SK-N-SH treated with all-trans-retinoic acid at 6 μM for 48 hours (cell line): Measurements from ENCODE around the gene RGS6.

Experiments used
- ATAC-seq: fragments of 200-7000 bp; cut with Tn5 transposase; 3 replicates; pipeline ENCODE4 v1.9.1; 2020; ENCODE audit warnings: mild to moderate bottlenecking, moderate library complexity
- ARNTL ChIP-seq: fragments of 450-650 bp; formaldehyde crosslinking; IDR thresholded peaks from 2 replicates; pipeline ENCODE4 v1.5.0; 2020; ENCODE audit warnings: low read depth, mild to moderate bottlenecking, moderate library complexity, borderline replicate concordance
- BACH2 ChIP-seq: fragments of 250-450 bp; sonication (Bioruptor Pico); IDR thresholded peaks from 2 replicates; pipeline ENCODE4 v1.9.0; 2021; ENCODE audit warnings: mild to moderate bottlenecking, borderline replicate concordance
- CREB5 ChIP-seq: fragments of 250-450 bp; sonication (Bioruptor Pico); IDR thresholded peaks from 2 replicates; pipeline ENCODE4 v1.5.1; 2020; ENCODE audit warnings: low read depth, mild to moderate bottlenecking, moderate library complexity
- CSDC2 ChIP-seq: fragments of 250-450 bp; sonication (Bioruptor Pico); IDR thresholded peaks from 2 replicates; pipeline ENCODE4 v1.5.0; 2020; ENCODE audit warnings: mild to moderate bottlenecking, moderate library complexity
- ESRRG ChIP-seq: fragments of 250-450 bp; sonication (Bioruptor Pico); IDR thresholded peaks from 2 replicates; pipeline ENCODE4 v1.6.1; 2021; ENCODE audit warnings: mild to moderate bottlenecking
- GLIS3 ChIP-seq: fragments of 250-450 bp; sonication (Bioruptor Pico); IDR thresholded peaks from 2 replicates; pipeline ENCODE4 v1.5.0; 2020; ENCODE audit warnings: mild to moderate bottlenecking, moderate library complexity
- ISL1 ChIP-seq: fragments of 250-450 bp; sonication (Bioruptor Pico); IDR thresholded peaks from 2 replicates; pipeline ENCODE4 v2.1.2; 2022; ENCODE audit warnings: mild to moderate bottlenecking, moderate library complexity
- OSR1 ChIP-seq: fragments of 250-450 bp; sonication (Bioruptor Pico); IDR thresholded peaks from 2 replicates; pipeline ENCODE4 v1.8.0; 2022; ENCODE audit warnings: moderate library complexity, mild to moderate bottlenecking, inconsistent platforms
- PPARA ChIP-seq: fragments of 250-450 bp; sonication (Bioruptor Pico); IDR thresholded peaks from 2 replicates; pipeline ENCODE4 v1.5.0; 2020; ENCODE audit warnings: mild to moderate bottlenecking, borderline replicate concordance
- RARB ChIP-seq: fragments of 250-450 bp; sonication (Bioruptor Pico); IDR thresholded peaks from 2 replicates; pipeline ENCODE4 v1.8.0; 2021; ENCODE audit warnings: mild to moderate bottlenecking, moderate library complexity
- SNAI2 ChIP-seq: fragments of 250-450 bp; sonication (Bioruptor Pico); IDR thresholded peaks from 2 replicates; pipeline ENCODE4 v1.5.0; 2020; ENCODE audit warnings: mild to moderate bottlenecking, moderate library complexity
- TCF4 ChIP-seq: fragments of 250-450 bp; sonication (Bioruptor Pico); IDR thresholded peaks from 2 replicates; pipeline ENCODE4 v1.8.0; 2021; ENCODE audit warnings: mild to moderate bottlenecking, moderate library complexity, borderline replicate concordance
- TOX ChIP-seq: fragments of 250-450 bp; sonication (Bioruptor Pico); IDR thresholded peaks from 2 replicates; pipeline ENCODE4 v1.8.0; 2021; ENCODE audit warnings: mild to moderate bottlenecking, moderate library complexity, borderline replicate concordance
- ZC3H10 ChIP-seq: fragments of 250-450 bp; sonication (Bioruptor Pico); IDR thresholded peaks from 2 replicates; pipeline ENCODE4 v1.5.1; 2021; ENCODE audit warnings: mild to moderate bottlenecking, moderate library complexity
- ZFP3 ChIP-seq: fragments of 250-450 bp; sonication (Bioruptor Pico); IDR thresholded peaks from 2 replicates; pipeline ENCODE4 v1.5.0; 2020; ENCODE audit warnings: mild to moderate bottlenecking, moderate library complexity
- ZFP30 ChIP-seq: fragments of 450-650 bp; formaldehyde crosslinking; IDR thresholded peaks from 2 replicates; pipeline ENCODE4 v1.5.0; 2022; ENCODE audit warnings: mild to moderate bottlenecking, moderate library complexity
- ZNF565 ChIP-seq: fragments of 450-650 bp; formaldehyde crosslinking; conservative IDR thresholded peaks from 2 replicates; pipeline ENCODE4 v1.5.0; 2020; ENCODE audit warnings: low read depth, mild to moderate bottlenecking, moderate library complexity
- ZNF70 ChIP-seq: fragments of 450-650 bp; formaldehyde crosslinking; IDR thresholded peaks from 2 replicates; pipeline ENCODE4 v1.5.0; 2020; ENCODE audit warnings: mild to moderate bottlenecking, moderate library complexity
- ZNF8 ChIP-seq: fragments of 450-650 bp; formaldehyde crosslinking; IDR thresholded peaks from 2 replicates; pipeline ENCODE4 v1.5.0; 2020; ENCODE audit warnings: mild to moderate bottlenecking, moderate library complexity
- TF ChIP-seq, protein P1 (sequence below): fragments of 250-450 bp; sonication (Bioruptor Pico); IDR thresholded peaks from 2 replicates; pipeline ENCODE4 v1.8.0; 2021; ENCODE audit warnings: low read depth, mild to moderate bottlenecking, moderate library complexity, borderline replicate concordance
- TF ChIP-seq, protein P2 (sequence below): fragments of 250-450 bp; sonication (Bioruptor Pico); IDR thresholded peaks from 2 replicates; pipeline ENCODE4 v1.8.0; 2020; ENCODE audit warnings: mild to moderate bottlenecking, moderate library complexity, borderline replicate concordance
- TF ChIP-seq, protein P3 (sequence below): fragments of 250-450 bp; sonication (Bioruptor Pico); IDR thresholded peaks from 2 replicates; pipeline ENCODE4 v1.5.1; 2021; ENCODE audit warnings: mild to moderate bottlenecking, moderate library complexity

RGS6 gene

GRCh38 chr14:72408020-72408419 lies 475.8 kb downstream of the RGS6 start:
- TF ChIP-seq BACH2 (no peak), PPARA (CRISPR knock-in tag) (no peak), ARNTL (CRISPR knock-in tag) (no peak), ESRRG (CRISPR knock-in tag) (no peak), OSR1 (no peak), GLIS3 (CRISPR knock-in tag) (no peak)
- TF ChIP-seq, protein P1, sequence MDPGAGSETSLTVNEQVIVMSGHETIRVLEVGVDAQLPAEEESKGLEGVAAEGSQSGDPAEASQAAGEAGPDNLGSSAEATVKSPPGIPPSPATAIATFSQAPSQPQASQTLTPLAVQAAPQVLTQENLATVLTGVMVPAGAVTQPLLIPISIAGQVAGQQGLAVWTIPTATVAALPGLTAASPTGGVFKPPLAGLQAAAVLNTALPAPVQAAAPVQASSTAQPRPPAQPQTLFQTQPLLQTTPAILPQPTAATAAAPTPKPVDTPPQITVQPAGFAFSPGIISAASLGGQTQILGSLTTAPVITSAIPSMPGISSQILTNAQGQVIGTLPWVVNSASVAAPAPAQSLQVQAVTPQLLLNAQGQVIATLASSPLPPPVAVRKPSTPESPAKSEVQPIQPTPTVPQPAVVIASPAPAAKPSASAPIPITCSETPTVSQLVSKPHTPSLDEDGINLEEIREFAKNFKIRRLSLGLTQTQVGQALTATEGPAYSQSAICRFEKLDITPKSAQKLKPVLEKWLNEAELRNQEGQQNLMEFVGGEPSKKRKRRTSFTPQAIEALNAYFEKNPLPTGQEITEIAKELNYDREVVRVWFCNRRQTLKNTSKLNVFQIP (CRISPR knock-in tag), result no peak
- TF ChIP-seq, all 23 proteins: peak for 0
- no peak for ATAC-seq

DNA sequence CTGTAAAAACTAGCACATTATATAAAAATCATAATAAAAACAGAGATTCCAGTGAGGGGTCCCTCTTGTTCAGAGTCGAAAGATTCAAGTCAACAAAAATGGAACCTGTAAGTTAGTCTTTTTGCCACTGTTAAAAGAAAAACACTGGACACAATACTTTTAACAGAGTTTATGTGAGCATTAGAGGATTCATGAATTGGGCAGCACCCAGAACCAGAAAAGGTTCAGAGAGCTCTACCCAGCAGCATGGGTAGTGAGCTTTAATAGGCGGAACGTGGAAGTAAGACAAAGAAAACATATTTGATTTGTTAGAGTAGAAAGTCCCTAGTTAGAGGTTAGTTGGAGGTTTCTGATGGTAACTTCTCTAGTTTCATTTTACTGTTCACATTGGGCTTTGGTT lies 476.8 kb downstream of the RGS6 start:
- no peak for TF ChIP-seq SNAI2
- no peak for TF ChIP-seq ZFP3 (CRISPR knock-in tag)
- TF ChIP-seq OSR1, result no peak
- TF ChIP-seq ZFP30, result no peak
- TF ChIP-seq, protein P1 (CRISPR knock-in tag), result no peak
- no peak for TF ChIP-seq PPARA (CRISPR knock-in tag)
- no peak for TF ChIP-seq RARB (CRISPR knock-in tag)
- TF ChIP-seq, protein P2, sequence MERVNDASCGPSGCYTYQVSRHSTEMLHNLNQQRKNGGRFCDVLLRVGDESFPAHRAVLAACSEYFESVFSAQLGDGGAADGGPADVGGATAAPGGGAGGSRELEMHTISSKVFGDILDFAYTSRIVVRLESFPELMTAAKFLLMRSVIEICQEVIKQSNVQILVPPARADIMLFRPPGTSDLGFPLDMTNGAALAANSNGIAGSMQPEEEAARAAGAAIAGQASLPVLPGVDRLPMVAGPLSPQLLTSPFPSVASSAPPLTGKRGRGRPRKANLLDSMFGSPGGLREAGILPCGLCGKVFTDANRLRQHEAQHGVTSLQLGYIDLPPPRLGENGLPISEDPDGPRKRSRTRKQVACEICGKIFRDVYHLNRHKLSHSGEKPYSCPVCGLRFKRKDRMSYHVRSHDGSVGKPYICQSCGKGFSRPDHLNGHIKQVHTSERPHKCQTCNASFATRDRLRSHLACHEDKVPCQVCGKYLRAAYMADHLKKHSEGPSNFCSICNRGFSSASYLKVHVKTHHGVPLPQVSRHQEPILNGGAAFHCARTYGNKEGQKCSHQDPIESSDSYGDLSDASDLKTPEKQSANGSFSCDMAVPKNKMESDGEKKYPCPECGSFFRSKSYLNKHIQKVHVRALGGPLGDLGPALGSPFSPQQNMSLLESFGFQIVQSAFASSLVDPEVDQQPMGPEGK, result no peak
- TF ChIP-seq CSDC2 (CRISPR knock-in tag), result no peak
- no peak for TF ChIP-seq ZNF565 (CRISPR knock-in tag)
- TF ChIP-seq ARNTL (CRISPR knock-in tag), result no peak
- no peak for TF ChIP-seq ZNF8 (CRISPR knock-in tag)
- TF ChIP-seq ISL1 (CRISPR knock-in tag), result no peak
- TF ChIP-seq, protein P3, sequence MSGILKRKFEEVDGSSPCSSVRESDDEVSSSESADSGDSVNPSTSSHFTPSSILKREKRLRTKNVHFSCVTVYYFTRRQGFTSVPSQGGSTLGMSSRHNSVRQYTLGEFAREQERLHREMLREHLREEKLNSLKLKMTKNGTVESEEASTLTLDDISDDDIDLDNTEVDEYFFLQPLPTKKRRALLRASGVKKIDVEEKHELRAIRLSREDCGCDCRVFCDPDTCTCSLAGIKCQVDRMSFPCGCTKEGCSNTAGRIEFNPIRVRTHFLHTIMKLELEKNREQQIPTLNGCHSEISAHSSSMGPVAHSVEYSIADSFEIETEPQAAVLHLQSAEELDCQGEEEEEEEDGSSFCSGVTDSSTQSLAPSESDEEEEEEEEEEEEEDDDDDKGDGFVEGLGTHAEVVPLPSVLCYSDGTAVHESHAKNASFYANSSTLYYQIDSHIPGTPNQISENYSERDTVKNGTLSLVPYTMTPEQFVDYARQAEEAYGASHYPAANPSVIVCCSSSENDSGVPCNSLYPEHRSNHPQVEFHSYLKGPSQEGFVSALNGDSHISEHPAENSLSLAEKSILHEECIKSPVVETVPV (CRISPR knock-in tag), result no peak
- no peak for TF ChIP-seq ZC3H10 (CRISPR knock-in tag)
- ATAC-seq, result no peak

DNA sequence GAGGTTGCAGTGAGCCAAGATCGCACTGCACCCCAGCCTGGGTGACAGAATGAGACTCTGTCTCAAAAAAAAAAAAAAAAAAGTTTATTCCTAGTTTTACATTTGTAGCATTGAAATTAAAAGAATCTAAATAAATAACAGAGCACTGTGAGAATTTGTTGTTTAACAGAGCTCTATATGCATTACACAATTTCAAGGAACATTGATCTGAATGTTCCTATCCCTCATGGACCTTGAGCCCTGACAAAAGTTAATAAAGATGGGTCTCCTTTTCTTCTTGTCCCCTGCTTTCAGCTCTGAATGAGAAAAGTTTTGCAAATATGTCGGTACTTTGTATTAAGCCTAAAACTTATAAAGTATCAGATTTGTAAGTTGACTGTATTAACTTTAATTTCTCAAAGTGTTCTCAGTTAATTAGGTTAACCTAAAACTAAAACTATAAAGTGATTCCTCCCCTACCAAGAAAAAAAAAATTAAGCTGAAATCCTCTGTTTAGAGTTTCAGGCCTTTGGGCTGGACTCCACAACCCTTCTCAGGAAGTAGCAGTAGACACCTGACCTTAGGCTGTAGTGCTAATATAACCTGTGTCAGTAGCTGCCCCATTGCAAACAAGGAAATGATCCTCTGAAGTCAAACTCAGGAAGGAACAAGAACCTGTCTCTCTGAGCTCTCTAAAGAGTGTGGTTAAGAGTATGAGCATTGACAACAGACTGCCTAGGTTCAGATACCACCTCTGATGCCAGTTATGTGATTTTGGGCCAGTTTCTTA lies 484.0 kb downstream of the RGS6 start:
- TF ChIP-seq ESRRG (CRISPR knock-in tag), result no peak
- no peak for TF ChIP-seq ZNF8 (CRISPR knock-in tag)
- no peak for TF ChIP-seq ZC3H10 (CRISPR knock-in tag)
- no peak for TF ChIP-seq RARB (CRISPR knock-in tag)
- TF ChIP-seq TOX, result no peak
- no peak for TF ChIP-seq CREB5 (CRISPR knock-in tag)
- TF ChIP-seq, all 23 proteins: peak for 0
- ATAC-seq, result no peak

- no peak for ATAC-seq
- TF ChIP-seq ZFP3 (CRISPR knock-in tag) (no peak), ZNF70 (CRISPR knock-in tag) (no peak), CREB5 (CRISPR knock-in tag) (no peak), ESRRG (CRISPR knock-in tag) (no peak), ZNF565 (CRISPR knock-in tag) (no peak), TOX (no peak), ZFP30 (no peak), PPARA (CRISPR knock-in tag) (no peak), ARNTL (CRISPR knock-in tag) (no peak), TCF4 (CRISPR knock-in tag) (no peak), CSDC2 (CRISPR knock-in tag) (no peak)
- TF ChIP-seq, protein P1 (CRISPR knock-in tag), result no peak
Observed at GRCh38 chr14:72416892-72417291, 484.7 kb downstream of the RGS6 start.
